Activated CD8-positive, alpha-beta T cell treated with anti-CD3 and anti-CD28 coated beads, Interleukin-2, amount 10 ng/mL, durations not matched to agents 7 days and 5 days (primary cell): Measurements from ENCODE around the gene TUBB3. TPM values are rescaled to one million over a fixed set of nuclear protein-coding genes. Genes with fewer than 3 reads are reported as not detected.
"Not testable (repeated sequence)": the region's sequence is repeated elsewhere in the genome, so short reads cannot be mapped to it uniquely, and the experiment has no call there.

Experiments used
- ATAC-seq: fragments of 150-1000 bp; cut with Tn5 transposase; one replicate; pipeline ENCODE4 v1.10.0; 2021; ENCODE audit warnings: moderate library complexity
- CTCF ChIA-PET: fragments of 350-600 bp; sonication (Branson Sonifier 250); formaldehyde crosslinking; loops from one replicate; lab custom pipeline; 2021; ENCODE audit warnings: antibody characterized with exemption; lab: Charles Lee
- POLR2A ChIA-PET: fragments of 350-600 bp; sonication (Branson Sonifier 250); formaldehyde crosslinking; loops from one replicate; lab custom pipeline; 2021; ENCODE audit warnings: antibody characterized with exemption; lab: Charles Lee
- DNase-seq: peaks from one replicate; pipeline ENCODE4 v3.0.0-alpha.2; 2020
- H3K27ac Mint-ChIP-seq: one replicate; pipeline ENCODE4 v1.8.0; 2021; ENCODE audit warnings: mild to moderate bottlenecking, mixed read lengths
- H3K27me3 Mint-ChIP-seq: one replicate; pipeline ENCODE4 v1.8.0; 2021; ENCODE audit warnings: low read depth, mixed read lengths
- H3K36me3 Mint-ChIP-seq: one replicate; pipeline ENCODE4 v1.8.0; 2021; ENCODE audit warnings: low read depth, mixed read lengths
- H3K4me1 Mint-ChIP-seq: one replicate; pipeline ENCODE4 v1.8.0; 2021; ENCODE audit warnings: low read depth, mixed read lengths
- H3K4me3 Mint-ChIP-seq: one replicate; pipeline ENCODE4 v1.8.0; 2021; ENCODE audit warnings: mild to moderate bottlenecking, mixed read lengths
- H3K9me3 Mint-ChIP-seq: one replicate; pipeline ENCODE4 v1.8.0; 2022; ENCODE audit warnings: mixed read lengths; ENCODE audit not compliant: insufficient read depth
- total RNA-seq, 2 experiments: library from RNA; stranded (reverse); gene quantifications; one replicate each; pipeline ENCODE4 v1.2.3, GENCODE V29; 2021

Gene TUBB3
- total RNA-seq, 2 experiments from 2014 or later = 1.1 to 1.3 TPM

GRCh38 chr16:89912627-89913026 is 10.5 kb upstream of the TUBB3 start:
- ChIA-PET POLR2A (interaction anchor here (0.6 kb wide), 1 partner anchor 96 kb away, joined by 3 read pairs; no protein-coding TSS in a partner anchor), CTCF (interaction anchor here (3.7 kb wide), 1 partner anchor 207 kb away, joined by 28 read pairs; no protein-coding TSS in a partner anchor)
- H3K27ac Mint-ChIP-seq = no peak overlapping the region

GRCh38 chr16:89913408-89914387 is 9.4 kb upstream of the TUBB3 start:
- Mint-ChIP-seq H3K27me3 (peaks cover 2% of the 10 kb centered on the region), H3K4me1 (peaks cover 33% of the 10 kb centered on the region), H3K36me3 (peaks cover 25% of the 10 kb centered on the region), H3K9me3 (no peaks in the 10 kb centered on the region), H3K4me3 (no peak overlapping the region), H3K27ac (no peak overlapping the region)
- ChIA-PET CTCF (no interaction called here), POLR2A (no interaction called here)
- ATAC-seq (no peak), DNase-seq (no peak)

More at GRCh38 chr16:89912627-89913026, 10.5 kb upstream of the TUBB3 start:
- Mint-ChIP-seq H3K4me1 (peaks cover 25% of the 10 kb centered on the region), H3K4me3 (no peak overlapping the region), H3K27me3 (no peaks in the 10 kb centered on the region), H3K36me3 (peaks cover 27% of the 10 kb centered on the region), H3K9me3 (no peaks in the 10 kb centered on the region)
- ATAC-seq = no peak
- no peak for DNase-seq

- DNase-seq, H3K9me3 Mint-ChIP-seq, POLR2A ChIA-PET, CTCF ChIA-PET, H3K27ac Mint-ChIP-seq, ATAC-seq, H3K4me3 Mint-ChIP-seq: not testable (repeated sequence)
- Mint-ChIP-seq H3K4me1 (peaks cover 33% of the 10 kb centered on the region), H3K27me3 (peaks cover 12% of the 10 kb centered on the region), H3K36me3 (peaks cover 18% of the 10 kb centered on the region)
Measured at GRCh38 chr16:89914642-89915285, 8.4 kb upstream of the TUBB3 start.

GRCh38 chr16:89915303-89916232 is 7.6 kb upstream of the TUBB3 start:
- Mint-ChIP-seq H3K27me3 (peaks cover 19% of the 10 kb centered on the region), H3K4me3 (no peak overlapping the region), H3K27ac (no peak overlapping the region), H3K9me3 (no peaks in the 10 kb centered on the region), H3K36me3 (peaks cover 10% of the 10 kb centered on the region), H3K4me1 (peaks cover 36% of the 10 kb centered on the region)
- ATAC-seq (no peak), DNase-seq (no peak)
- CTCF ChIA-PET = no interaction called here
- POLR2A ChIA-PET = no interaction called here

DNA sequence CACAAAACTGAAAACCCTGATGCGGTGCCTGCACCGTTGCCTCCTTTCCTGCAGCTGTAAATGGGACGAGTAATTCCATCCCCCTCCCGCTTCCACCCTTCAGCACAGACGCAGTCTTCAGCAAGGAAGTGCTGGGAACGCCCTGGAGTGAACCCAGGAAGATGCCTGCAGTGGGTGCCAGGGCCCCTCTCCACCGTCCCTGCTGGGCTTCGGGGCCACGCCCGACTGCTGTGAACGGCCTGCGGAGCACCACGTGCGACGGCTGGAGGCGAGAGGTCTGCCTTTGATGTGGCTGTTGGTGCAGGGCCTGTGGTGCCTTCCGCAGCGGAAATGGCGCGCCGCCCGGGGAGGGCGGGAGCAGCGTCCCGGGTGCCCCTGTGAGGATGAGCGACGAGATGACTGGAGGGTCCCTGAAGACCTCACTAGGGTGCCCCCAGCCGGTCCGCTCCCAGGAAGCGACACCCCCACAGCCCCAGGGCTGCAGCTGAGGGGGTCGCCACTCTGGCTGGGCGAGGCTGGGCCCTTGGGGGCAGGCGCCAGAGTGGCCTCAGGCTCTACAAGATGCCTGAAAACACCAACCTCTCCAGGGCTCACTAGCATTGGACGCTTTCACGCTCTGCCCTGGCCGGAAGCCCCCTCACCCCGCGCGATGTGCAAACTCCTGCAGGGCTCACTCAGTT is 5.2 kb upstream of the TUBB3 start:
- peaks cover 55% of the 10 kb centered on the region for H3K4me1 Mint-ChIP-seq

DNA sequence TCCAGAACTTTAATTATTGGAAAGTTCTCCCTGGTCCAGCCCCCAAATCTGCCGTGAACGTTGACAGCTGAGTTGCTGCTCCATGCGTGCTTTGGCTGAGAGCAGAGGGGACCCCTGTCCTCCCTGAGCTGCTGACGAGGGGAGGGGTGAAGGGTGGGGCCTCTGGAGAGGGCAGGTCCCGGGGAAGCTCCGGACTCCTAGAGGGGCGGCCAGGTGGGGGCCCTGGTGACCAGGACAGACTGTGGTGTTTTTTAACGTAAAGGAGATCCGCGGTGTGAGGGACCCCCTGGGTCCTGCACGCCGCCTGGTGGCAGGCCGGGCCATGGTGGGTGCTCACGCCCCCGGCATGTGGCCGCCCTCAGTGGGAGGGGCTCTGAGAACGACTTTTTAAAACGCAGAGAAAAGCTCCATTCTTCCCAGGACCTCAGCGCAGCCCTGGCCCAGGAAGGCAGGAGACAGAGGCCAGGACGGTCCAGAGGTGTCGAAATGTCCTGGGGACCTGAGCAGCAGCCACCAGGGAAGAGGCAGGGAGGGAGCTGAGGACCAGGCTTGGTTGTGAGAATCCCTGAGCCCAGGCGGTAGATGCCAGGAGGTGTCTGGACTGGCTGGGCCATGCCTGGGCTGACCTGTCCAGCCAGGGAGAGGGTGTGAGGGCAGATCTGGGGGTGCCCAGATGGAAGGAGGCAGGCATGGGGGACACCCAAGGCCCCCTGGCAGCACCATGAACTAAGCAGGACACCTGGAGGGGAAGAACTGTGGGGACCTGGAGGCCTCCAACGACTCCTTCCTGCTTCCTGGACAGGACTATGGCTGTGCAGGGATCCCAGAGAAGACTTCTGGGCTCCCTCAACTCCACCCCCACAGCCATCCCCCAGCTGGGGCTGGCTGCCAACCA is 4.4 kb upstream of the TUBB3 start, which contains the start of gene MC1R:
MC1R (plus strand) TSS at position 410 of the 895 bp plus-strand sequence; CDS start at position 807, 397 bp downstream.
- ChIA-PET CTCF (interaction anchor here (1.2 to 2.3 kb wide), 3 partner anchors 10 to 219 kb away, joined by 6 to 16 read pairs (median 7); no protein-coding TSS in a partner anchor), POLR2A (interaction anchor here (1.8 kb wide), 1 partner anchor 45 kb away, joined by 7 read pairs; the partner anchor contains the start of gene TCF25)
- H3K4me1 Mint-ChIP-seq = peaks cover 51% of the 10 kb centered on the region
- H3K27me3 Mint-ChIP-seq = peaks cover 28% of the 10 kb centered on the region
- no peaks in the 10 kb centered on the region for H3K36me3 Mint-ChIP-seq
- ATAC-seq (peak; percentile 9), DNase-seq (peak; percentile 52)
- H3K9me3 Mint-ChIP-seq = no peaks in the 10 kb centered on the region
- peak within 1 kb of the TSS; percentile 69 for H3K4me3 Mint-ChIP-seq
- H3K27ac Mint-ChIP-seq = peak within 1 kb of the TSS; percentile 83

More for the DNA sequence above, 5.2 kb upstream of the TUBB3 start:
- ATAC-seq (peak; percentile 78), DNase-seq (peak; percentile 91)
- Mint-ChIP-seq H3K36me3 (peaks cover 5% of the 10 kb centered on the region), H3K4me3 (peak overlapping the region; percentile 69), H3K9me3 (no peaks in the 10 kb centered on the region), H3K27me3 (peaks cover 28% of the 10 kb centered on the region), H3K27ac (peak overlapping the region; percentile 83)
- ChIA-PET POLR2A (interaction anchor here (1.8 kb wide), 1 partner anchor 45 kb away, joined by 7 read pairs; the partner anchor contains the start of gene TCF25), CTCF (interaction anchor here (1.2 to 2.3 kb wide), 3 partner anchors 9 to 218 kb away, joined by 6 to 16 read pairs (median 7); no protein-coding TSS in a partner anchor)

GRCh38 chr16:89919535-89920406 is 3.4 kb upstream of the TUBB3 start:
- H3K27ac Mint-ChIP-seq = no peak overlapping the region
- peaks cover 36% of the 10 kb centered on the region for H3K27me3 Mint-ChIP-seq
- H3K36me3 Mint-ChIP-seq = no peaks in the 10 kb centered on the region
- H3K4me3 Mint-ChIP-seq = no peak overlapping the region
- H3K9me3 Mint-ChIP-seq = no peaks in the 10 kb centered on the region
- ATAC-seq (no peak), DNase-seq (no peak)
- H3K4me1 Mint-ChIP-seq = peaks cover 54% of the 10 kb centered on the region
- ChIA-PET POLR2A (interaction anchor here (1.8 kb wide), 1 partner anchor 46 kb away, joined by 7 read pairs; the partner anchor contains the start of gene TCF25), CTCF (interaction anchor here (1.1 to 2.3 kb wide), 3 partner anchors 10 to 214 kb away, joined by 4 to 16 read pairs (median 7); no protein-coding TSS in a partner anchor)

DNA sequence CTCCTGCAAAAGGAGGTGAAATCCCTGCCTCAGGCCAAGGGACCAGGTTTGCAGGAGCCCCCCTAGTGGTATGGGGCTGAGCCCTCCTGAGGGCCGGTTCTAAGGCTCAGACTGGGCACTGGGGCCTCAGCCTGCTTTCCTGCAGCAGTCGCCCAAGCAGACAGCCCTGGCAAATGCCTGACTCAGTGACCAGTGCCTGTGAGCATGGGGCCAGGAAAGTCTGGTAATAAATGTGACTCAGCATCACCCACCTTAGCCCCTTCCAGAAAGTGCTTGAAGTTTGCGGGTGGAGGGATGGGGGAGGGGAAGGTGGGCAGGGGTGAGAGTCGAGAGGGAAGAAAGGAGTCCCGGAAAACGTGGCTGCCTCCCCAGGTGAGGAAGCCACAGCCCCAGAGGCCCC is 2.4 kb upstream of the TUBB3 start:
- Mint-ChIP-seq H3K4me1 (peaks cover 56% of the 10 kb centered on the region), H3K9me3 (no peaks in the 10 kb centered on the region), H3K4me3 (no peak overlapping the region), H3K36me3 (no peaks in the 10 kb centered on the region), H3K27ac (no peak overlapping the region), H3K27me3 (peaks cover 42% of the 10 kb centered on the region)
- POLR2A ChIA-PET = no interaction called here
- DNase-seq (no peak), ATAC-seq (no peak)
- CTCF ChIA-PET = interaction anchor here (1.1 kb wide), 1 partner anchor 11 kb away, joined by 4 read pairs; no protein-coding TSS in a partner anchor
